Activated naive CD8-positive, alpha-beta T cell treated with anti-CD3 and anti-CD28 coated beads for 36 hours (primary cell): ENCODE measurements around the gene DSCAML1. TPM values are rescaled to one million over a fixed set of nuclear protein-coding genes. Genes with fewer than 3 reads are reported as not detected.

Experiments
- DNase-seq: peaks from one replicate; pipeline ENCODE4 v3.0.0; 2021
- H3K27ac Mint-ChIP-seq: one replicate; pipeline ENCODE4 v1.8.0; 2022; ENCODE audit warnings: mild to moderate bottlenecking, moderate library complexity, mixed read lengths
- H3K27me3 Mint-ChIP-seq: one replicate; pipeline ENCODE4 v1.8.0; 2022; ENCODE audit warnings: mild to moderate bottlenecking, mixed read lengths
- H3K36me3 Mint-ChIP-seq: one replicate; pipeline ENCODE4 v1.8.0; 2021; ENCODE audit warnings: mild to moderate bottlenecking, mixed read lengths
- H3K4me1 Mint-ChIP-seq: one replicate; pipeline ENCODE4 v1.8.0; 2021; ENCODE audit warnings: mixed read lengths
- H3K4me3 Mint-ChIP-seq: one replicate; pipeline ENCODE4 v1.8.0; 2022; ENCODE audit warnings: mild to moderate bottlenecking, moderate library complexity, mixed read lengths
- H3K9me3 Mint-ChIP-seq: one replicate; pipeline ENCODE4 v1.8.0; 2022; ENCODE audit warnings: mixed read lengths
- total RNA-seq, 2 experiments: library from RNA; stranded (reverse); gene quantifications; one replicate each; pipeline ENCODE4 v1.2.3, GENCODE V29; 2021

Gene DSCAML1
- total RNA-seq, 2 experiments from 2014 or later: 0.87 to 0.94 TPM

GRCh38 chr11:117658809-117659208, 138.2 kb downstream of the DSCAML1 start:
- H3K9me3 Mint-ChIP-seq: no peaks in the 10 kb centered on the region
- peaks cover 4% of the 10 kb centered on the region for H3K27me3 Mint-ChIP-seq
- H3K4me3 Mint-ChIP-seq: no peak overlapping the region
- H3K4me1 Mint-ChIP-seq: no peaks in the 10 kb centered on the region
- DNase-seq: no peak
- H3K36me3 Mint-ChIP-seq: no peaks in the 10 kb centered on the region
- no peak overlapping the region for H3K27ac Mint-ChIP-seq

DNA sequence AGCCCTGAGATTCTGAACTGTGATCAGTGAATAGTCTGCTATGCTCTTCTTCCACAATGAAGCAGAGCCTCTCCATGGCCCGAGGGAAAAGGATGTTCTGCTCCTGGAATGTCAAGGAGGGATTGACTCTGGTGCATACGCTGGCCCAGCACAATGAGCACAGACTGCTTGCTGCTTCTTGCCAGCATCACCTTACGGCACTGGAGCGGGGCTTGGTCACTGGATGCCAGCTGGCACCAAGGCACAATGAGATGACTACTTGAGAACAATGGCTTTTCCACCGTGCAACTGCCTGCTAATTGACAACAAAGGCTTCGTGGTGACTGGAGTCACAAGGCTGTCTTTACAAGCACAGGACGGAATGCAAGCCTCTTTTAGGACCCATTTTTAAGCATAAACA, 139.2 kb downstream of the DSCAML1 start:
- DNase-seq: no peak
- H3K9me3 Mint-ChIP-seq: no peaks in the 10 kb centered on the region
- no peaks in the 10 kb centered on the region for H3K4me1 Mint-ChIP-seq
- no peaks in the 10 kb centered on the region for H3K36me3 Mint-ChIP-seq
- no peak overlapping the region for H3K4me3 Mint-ChIP-seq
- H3K27ac Mint-ChIP-seq: no peak overlapping the region
- no peaks in the 10 kb centered on the region for H3K27me3 Mint-ChIP-seq

DNA sequence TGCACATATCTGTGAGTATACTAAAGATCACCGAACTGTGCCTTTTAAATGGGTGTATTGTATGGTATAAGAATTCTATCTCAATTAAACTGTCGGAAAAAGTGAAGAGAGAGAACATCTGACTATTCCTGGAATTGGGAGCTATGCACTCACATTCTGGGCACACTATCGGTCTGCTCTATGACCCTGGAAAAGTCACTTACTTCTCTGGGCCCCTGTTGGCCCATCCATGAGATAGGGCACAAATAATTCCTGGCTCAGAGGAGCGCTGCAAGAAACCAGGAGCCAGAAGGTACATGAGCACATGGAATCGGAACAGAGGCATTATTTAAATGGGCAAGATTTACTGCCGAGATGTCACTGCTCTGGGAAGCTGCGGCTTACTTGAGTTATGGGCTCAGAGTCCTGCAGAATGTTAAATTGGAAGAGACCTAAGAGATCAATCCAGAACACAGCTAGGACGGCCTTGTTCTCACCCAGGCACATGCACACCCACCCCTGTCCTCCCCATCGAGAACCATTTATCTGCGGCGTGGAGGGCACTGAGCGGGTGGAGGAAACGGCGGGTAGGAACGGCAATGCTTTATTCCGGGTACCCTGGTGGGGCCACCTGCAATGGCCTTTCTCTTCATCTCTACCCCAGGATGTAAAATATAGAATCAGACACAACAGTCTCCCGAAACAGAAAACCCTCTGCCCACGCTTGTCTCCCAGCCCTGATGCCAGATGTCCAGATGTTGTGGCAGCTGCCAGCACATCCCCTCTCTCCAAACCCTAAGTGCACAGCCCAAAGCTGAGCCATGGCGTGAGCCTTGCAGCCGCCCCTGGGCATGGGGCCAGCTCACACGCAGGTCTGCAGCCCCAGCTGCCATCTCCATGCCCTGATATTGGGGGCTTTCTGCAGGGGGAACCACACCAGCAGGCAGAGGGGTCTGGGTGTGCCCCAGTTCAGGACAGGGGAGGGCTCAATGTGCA, 142.4 kb downstream of the DSCAML1 start:
- Mint-ChIP-seq H3K27ac (no peak overlapping the region), H3K36me3 (no peaks in the 10 kb centered on the region), H3K4me3 (no peak overlapping the region), H3K9me3 (no peaks in the 10 kb centered on the region), H3K4me1 (no peaks in the 10 kb centered on the region), H3K27me3 (no peaks in the 10 kb centered on the region)
- DNase-seq: no peak

DNA sequence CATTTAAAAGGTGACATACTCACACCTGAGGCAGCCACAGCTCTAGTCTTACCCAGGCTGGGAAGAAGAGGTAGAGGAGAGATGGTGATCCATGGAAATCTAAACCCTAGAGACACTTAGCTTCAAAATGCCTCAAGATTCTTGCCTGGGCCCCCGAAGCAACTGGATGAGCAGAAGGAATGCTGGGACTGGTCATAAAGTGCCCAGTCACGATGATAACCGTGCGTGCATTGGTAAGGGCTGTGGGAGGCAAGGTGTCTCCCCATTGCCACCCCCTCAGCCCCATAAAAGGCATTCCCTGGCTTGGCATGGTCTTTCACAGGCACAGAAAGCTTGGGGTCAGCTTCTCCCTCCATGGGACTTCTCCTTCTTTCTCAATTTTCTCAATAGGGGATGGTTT, 144.5 kb downstream of the DSCAML1 start:
- Mint-ChIP-seq H3K4me1 (no peaks in the 10 kb centered on the region), H3K4me3 (no peak overlapping the region), H3K27me3 (no peaks in the 10 kb centered on the region), H3K36me3 (no peaks in the 10 kb centered on the region), H3K9me3 (no peaks in the 10 kb centered on the region), H3K27ac (no peak overlapping the region)
- DNase-seq: no peak

DNA sequence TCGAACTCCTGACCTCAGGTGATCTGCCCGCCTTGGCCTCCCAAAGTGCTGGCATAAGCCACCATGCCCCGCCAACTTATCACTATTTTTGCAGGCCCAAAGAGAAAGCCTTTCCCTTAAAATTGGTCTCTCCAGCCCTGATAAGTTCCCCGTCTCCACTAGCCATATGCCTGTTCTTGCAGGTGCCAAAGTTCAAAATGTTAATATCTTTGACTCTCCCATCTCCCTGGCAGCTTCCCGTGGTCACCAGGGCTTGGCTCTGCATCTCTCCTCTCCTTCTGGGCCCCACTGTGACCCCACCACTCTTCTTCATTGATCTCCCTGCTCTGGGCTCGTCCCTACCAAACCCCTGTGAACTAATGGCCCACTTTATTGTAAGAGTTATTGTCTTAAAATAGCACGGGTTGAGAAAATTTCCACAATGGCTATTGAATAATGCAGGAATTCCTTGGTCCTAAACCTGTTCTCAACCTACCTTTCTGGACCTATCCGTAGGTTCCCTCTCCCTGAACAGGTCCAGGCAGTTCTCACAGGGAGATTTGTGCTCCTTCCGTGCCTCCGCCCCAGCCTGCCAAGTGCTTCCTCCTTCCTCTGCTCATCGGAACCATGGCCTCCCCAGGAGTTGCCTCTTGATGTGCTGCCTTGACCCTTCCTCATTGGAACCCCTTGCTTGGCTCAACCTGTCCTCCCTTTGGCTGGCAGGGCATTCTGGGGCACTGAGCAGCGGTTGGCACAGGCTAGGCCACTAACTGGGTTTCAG, 147.5 kb downstream of the DSCAML1 start:
- Mint-ChIP-seq H3K4me3 (no peak overlapping the region), H3K36me3 (no peaks in the 10 kb centered on the region), H3K9me3 (no peaks in the 10 kb centered on the region), H3K4me1 (no peaks in the 10 kb centered on the region), H3K27ac (no peak overlapping the region), H3K27me3 (peaks cover under 1% of the 10 kb centered on the region)
- no peak for DNase-seq

DNA sequence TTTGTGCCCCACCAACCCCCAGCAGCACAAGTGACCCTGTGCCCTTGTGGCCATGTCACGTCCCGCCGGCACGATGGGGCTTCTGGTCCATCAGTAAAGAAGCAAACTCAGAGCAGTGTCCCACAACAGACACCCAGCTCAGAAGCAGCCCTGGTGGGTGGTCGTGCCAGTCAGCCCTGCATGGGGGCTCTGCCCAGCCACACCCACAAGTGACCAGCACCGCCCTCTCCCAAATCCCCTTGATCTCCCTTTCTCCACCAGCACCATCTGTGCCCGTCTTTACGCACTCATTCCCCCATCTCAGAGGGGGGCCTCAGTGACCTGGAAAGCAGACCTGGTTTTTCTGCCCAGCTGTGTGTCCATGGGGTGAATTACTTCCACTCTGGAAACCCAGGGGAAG, 149.1 kb downstream of the DSCAML1 start:
- Mint-ChIP-seq H3K4me3 (no peak overlapping the region), H3K9me3 (no peaks in the 10 kb centered on the region), H3K27ac (no peak overlapping the region), H3K27me3 (peaks cover 3% of the 10 kb centered on the region), H3K4me1 (no peaks in the 10 kb centered on the region), H3K36me3 (no peaks in the 10 kb centered on the region)
- DNase-seq: no peak

DNA sequence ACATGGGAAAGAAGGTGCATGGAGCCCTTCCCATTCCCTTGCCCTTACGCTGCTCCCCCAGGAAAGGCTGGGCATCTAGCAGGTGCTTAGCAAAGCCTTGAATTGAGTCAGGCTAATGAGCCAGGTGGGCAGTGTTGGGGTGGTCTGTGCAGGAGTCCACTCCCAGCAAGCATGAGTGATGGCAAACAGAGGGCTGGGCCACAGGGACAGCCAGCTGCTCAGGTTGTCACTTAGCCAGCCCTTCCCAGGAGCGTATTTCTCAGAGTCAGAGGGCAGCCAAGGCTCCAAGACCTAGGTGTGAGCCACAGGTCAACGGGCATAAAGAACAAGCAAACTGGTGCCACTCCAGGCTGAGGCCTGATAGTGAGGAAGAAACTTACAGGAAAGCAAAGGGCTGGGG, 149.8 kb downstream of the DSCAML1 start:
- H3K36me3 Mint-ChIP-seq: no peaks in the 10 kb centered on the region
- no peaks in the 10 kb centered on the region for H3K4me1 Mint-ChIP-seq
- peaks cover 3% of the 10 kb centered on the region for H3K27me3 Mint-ChIP-seq
- no peak overlapping the region for H3K27ac Mint-ChIP-seq
- H3K9me3 Mint-ChIP-seq: no peaks in the 10 kb centered on the region
- no peak overlapping the region for H3K4me3 Mint-ChIP-seq
- no peak for DNase-seq

- Mint-ChIP-seq H3K36me3 (no peaks in the 10 kb centered on the region), H3K4me1 (no peaks in the 10 kb centered on the region), H3K27me3 (peaks cover 3% of the 10 kb centered on the region), H3K27ac (no peak overlapping the region), H3K4me3 (no peak overlapping the region), H3K9me3 (no peaks in the 10 kb centered on the region)
- no peak for DNase-seq
Observed at GRCh38 chr11:117646411-117646810, 150.6 kb downstream of the DSCAML1 start.

DNA sequence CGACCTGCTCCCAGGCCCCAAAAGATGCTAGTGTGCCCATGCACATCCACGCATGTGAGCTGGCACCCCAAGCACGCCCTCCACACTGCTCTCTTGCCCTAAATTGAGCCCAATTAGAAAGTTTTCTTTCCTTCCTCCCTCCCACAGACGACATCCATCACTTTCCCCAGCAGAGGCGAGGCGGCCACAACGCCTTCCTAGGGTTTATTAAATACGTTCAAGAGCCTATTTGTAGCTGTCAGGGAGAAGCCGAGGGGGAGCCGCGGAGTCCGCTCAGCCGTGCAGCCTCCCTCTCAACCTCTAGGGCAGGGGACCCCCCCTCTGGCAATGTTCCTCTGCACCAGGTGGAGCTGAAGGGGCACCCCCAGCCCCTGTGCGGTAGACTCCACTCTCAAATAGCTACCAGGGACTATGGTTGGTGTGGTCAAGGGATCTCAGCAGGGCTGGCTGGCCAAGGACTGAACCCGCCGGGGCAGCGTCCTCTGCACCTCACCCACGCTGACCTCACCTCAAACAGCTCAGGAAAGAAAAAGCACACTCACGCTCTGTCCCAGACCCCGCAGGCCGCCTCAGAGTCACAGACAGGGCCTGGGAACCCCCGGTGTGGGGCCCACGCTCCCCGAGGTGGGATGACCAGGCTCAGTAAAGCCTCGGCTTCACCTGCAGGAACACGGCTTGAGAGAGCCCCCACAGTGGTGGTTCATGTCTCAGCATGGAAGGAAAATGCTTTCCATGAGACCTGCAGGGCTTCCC, 152.4 kb downstream of the DSCAML1 start:
- Mint-ChIP-seq H3K27ac (no peak overlapping the region), H3K4me1 (no peaks in the 10 kb centered on the region), H3K27me3 (peaks cover 3% of the 10 kb centered on the region), H3K36me3 (no peaks in the 10 kb centered on the region), H3K9me3 (no peaks in the 10 kb centered on the region), H3K4me3 (no peak overlapping the region)
- DNase-seq: no peak

GRCh38 chr11:117643606-117644300, 153.3 kb downstream of the DSCAML1 start:
- Mint-ChIP-seq H3K9me3 (no peaks in the 10 kb centered on the region), H3K4me1 (no peaks in the 10 kb centered on the region), H3K36me3 (no peaks in the 10 kb centered on the region), H3K27me3 (peaks cover 3% of the 10 kb centered on the region), H3K27ac (no peak overlapping the region), H3K4me3 (no peak overlapping the region)
- DNase-seq: no peak

- Mint-ChIP-seq H3K27ac (no peak overlapping the region), H3K27me3 (peaks cover 3% of the 10 kb centered on the region), H3K4me3 (no peak overlapping the region), H3K4me1 (no peaks in the 10 kb centered on the region), H3K9me3 (no peaks in the 10 kb centered on the region), H3K36me3 (no peaks in the 10 kb centered on the region)
- DNase-seq: no peak
Observed at GRCh38 chr11:117642835-117643234, 154.2 kb downstream of the DSCAML1 start.

DNA sequence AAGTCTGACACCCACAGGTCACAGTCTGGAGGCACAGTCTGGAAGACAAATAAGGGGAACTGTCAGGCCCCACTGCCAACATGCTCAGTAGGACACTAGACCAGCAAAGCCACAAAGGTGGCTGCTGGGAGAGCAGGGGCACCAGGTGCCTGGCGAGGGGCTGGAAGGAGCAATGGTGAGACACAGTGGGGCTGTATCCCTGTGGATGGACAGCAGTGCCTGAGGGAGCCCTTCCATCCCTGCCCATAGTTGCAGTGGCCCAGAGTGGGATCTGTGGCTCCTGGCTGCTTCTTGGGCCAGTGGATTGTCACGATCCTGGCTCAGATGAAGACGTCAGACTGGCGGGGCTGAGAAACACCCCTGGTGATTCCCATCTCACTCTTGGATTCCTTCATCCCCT, 154.6 kb downstream of the DSCAML1 start:
- Mint-ChIP-seq H3K27me3 (peaks cover 3% of the 10 kb centered on the region), H3K4me1 (no peaks in the 10 kb centered on the region)

GRCh38 chr11:117641008-117641915, 155.8 kb downstream of the DSCAML1 start:
- peaks cover 3% of the 10 kb centered on the region for H3K27me3 Mint-ChIP-seq
- no peak overlapping the region for H3K4me3 Mint-ChIP-seq
- DNase-seq: no peak
- no peak overlapping the region for H3K27ac Mint-ChIP-seq
- H3K9me3 Mint-ChIP-seq: no peaks in the 10 kb centered on the region
- H3K4me1 Mint-ChIP-seq: no peaks in the 10 kb centered on the region
- no peaks in the 10 kb centered on the region for H3K36me3 Mint-ChIP-seq

More for the DNA sequence above, 154.6 kb downstream of the DSCAML1 start:
- H3K9me3 Mint-ChIP-seq: no peaks in the 10 kb centered on the region
- DNase-seq: no peak
- H3K4me3 Mint-ChIP-seq: no peak overlapping the region
- H3K36me3 Mint-ChIP-seq: no peaks in the 10 kb centered on the region
- H3K27ac Mint-ChIP-seq: no peak overlapping the region

- no peaks in the 10 kb centered on the region for H3K9me3 Mint-ChIP-seq
- H3K4me1 Mint-ChIP-seq: no peaks in the 10 kb centered on the region
- H3K27me3 Mint-ChIP-seq: peaks cover 3% of the 10 kb centered on the region
- H3K27ac Mint-ChIP-seq: no peak overlapping the region
- DNase-seq: no peak
- H3K4me3 Mint-ChIP-seq: no peak overlapping the region
- H3K36me3 Mint-ChIP-seq: no peaks in the 10 kb centered on the region
Observed at GRCh38 chr11:117640041-117640440, 157.0 kb downstream of the DSCAML1 start.
